ENCODE results near the gene MRPL22. TPM values are rescaled to one million over a fixed set of nuclear protein-coding genes. Genes with fewer than 3 reads are reported as not detected.
"Not testable (repeated sequence)": the region's sequence is repeated elsewhere in the genome, so short reads cannot be mapped to it uniquely, and the experiment has no call there.

MRPL22 gene
- total and polyA plus RNA-seq, 7 experiments from 2014 or later: 18.4 to 97.6 (median 27.7) TPM

DNA sequence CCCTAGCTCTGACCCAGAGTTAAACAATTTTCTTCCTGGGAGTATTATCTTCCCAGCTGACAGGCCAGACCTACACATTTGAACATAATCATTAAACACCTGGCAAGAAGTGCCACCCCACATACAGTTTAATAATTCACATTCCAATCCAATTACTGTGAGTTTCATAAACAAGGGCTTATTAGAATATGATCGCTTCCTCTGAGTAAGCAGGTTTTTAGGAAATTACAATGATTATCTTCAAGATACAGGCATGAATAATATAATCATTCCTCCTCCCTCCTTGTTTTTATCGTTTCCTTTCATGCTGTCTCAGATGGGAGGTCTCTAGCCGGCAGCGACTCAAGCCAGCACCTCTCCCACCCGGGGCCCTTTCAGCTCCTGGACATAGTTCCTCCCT, 56.9 kb downstream of the MRPL22 start:
- Mint-ChIP-seq H3K27me3 (peaks cover 14 to 30% (median 20%) of the 10 kb centered on the region in 5 donors), H3K4me3 (no peak overlapping the region), H3K27ac (no peak overlapping the region), H3K9me3 (peaks cover 0 to 3% (median 0%) of the 10 kb centered on the region in 11 donors), H3K4me1 (no peaks in the 10 kb centered on the region), H3K36me3 (no peaks in the 10 kb centered on the region)
- CTCF ChIA-PET: no interaction called here
- intact Hi-C loops (cut with micrococcal nuclease): no loop called here
- Histone ChIP-seq H3K4me3 (ENCODE audit: low read length) (no peak overlapping the region), H3K9me3 (ENCODE audit: control insufficient read depth in 2 of 3, low read length in 3 of 3) (no peaks in the 10 kb centered on the region), H3K36me3 (ENCODE audit: control insufficient read depth in 2 of 3, insufficient read depth in 3 of 3, low read length in 3 of 3) (no peaks in the 10 kb centered on the region), H3K27ac (ENCODE audit: low read depth, low read length) (no peak overlapping the region), H3K27me3 (ENCODE audit: control insufficient read depth in 2 of 2, insufficient read depth in 2 of 2, low read length in 2 of 2) (no peaks in the 10 kb centered on the region), H3K4me1 (ENCODE audit: control insufficient read depth in 2 of 2, insufficient read depth in 2 of 2, low read length in 2 of 2) (no peaks in the 10 kb centered on the region)
- DNase-seq: no peak
- ATAC-seq: no peak
- POLR2A ChIA-PET: no interaction called here

DNA sequence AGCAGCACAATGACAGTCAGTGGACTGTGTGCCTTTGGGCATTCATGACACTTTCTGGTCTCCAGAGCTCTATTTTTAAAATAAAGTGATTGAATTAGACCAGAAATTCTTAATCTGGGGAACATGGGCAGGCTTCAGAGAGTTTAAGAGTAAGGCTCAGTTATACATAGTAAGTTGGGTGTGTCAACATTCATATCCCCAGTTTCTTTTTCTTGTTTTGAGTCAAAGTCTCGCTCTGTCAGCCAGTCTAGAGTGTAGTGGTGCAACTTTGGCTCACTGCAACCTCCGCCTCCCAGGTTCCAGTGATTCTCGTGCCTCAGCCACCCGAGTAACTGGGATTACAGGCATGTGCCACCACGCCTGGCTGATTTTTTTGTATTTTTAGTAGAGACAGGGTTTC, 59.0 kb downstream of the MRPL22 start:
- no peak overlapping the region for H3K27ac ChIP-seq (ENCODE audit: low read depth, low read length)
- CTCF ChIA-PET: no interaction called here
- intact Hi-C loops (cut with micrococcal nuclease): no loop called here

DNA sequence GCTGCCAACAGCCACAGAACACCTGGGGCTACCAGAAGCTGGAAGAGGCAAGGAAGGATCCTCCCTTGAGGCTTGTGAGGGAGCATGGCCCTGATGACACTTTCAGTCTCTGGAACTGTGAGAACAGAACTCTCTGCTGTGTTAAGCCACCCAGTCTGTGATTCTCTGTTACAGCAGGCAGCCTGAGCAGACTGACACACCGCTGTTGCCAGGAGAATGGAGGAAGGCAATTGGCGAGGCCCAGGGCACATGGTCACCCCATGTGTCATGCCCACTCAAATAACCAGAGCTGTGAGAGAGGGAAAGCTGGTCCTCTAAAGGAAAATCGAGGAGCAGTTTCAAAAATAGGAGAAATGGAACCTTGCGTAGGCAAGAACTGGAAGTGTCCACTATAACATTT, 60.6 kb downstream of the MRPL22 start:
- Mint-ChIP-seq H3K4me3 (no peak overlapping the region), H3K27ac (no peak overlapping the region), H3K36me3 (no peaks in the 10 kb centered on the region), H3K27me3 (peaks cover 19 to 41% (median 26%) of the 10 kb centered on the region in 5 donors), H3K9me3 (peaks cover 0 to 4% (median 0%) of the 10 kb centered on the region in 11 donors), H3K4me1 (no peaks in the 10 kb centered on the region)
- Histone ChIP-seq H3K4me1 (ENCODE audit: control insufficient read depth in 2 of 2, insufficient read depth in 2 of 2, low read length in 2 of 2) (no peaks in the 10 kb centered on the region), H3K4me3 (ENCODE audit: low read length) (no peak overlapping the region), H3K27me3 (ENCODE audit: control insufficient read depth in 2 of 2, insufficient read depth in 2 of 2, low read length in 2 of 2) (no peaks in the 10 kb centered on the region), H3K27ac (ENCODE audit: low read depth, low read length) (no peak overlapping the region), H3K36me3 (ENCODE audit: control insufficient read depth in 2 of 3, insufficient read depth in 3 of 3, low read length in 3 of 3) (no peaks in the 10 kb centered on the region), H3K9me3 (ENCODE audit: control insufficient read depth in 2 of 3, low read length in 3 of 3) (no peaks in the 10 kb centered on the region)
- POLR2A ChIA-PET: interaction anchor here (0.6 kb wide), 1 partner anchor 30 kb away, joined by 3 read pairs; no protein-coding TSS in a partner anchor
- intact Hi-C loops (cut with micrococcal nuclease): no loop called here
- DNase-seq (no peak), ATAC-seq (no peak)
- CTCF ChIA-PET: no interaction called here

More for the DNA sequence above, 59.0 kb downstream of the MRPL22 start:
- Mint-ChIP-seq H3K27ac (no peak overlapping the region), H3K36me3 (no peaks in the 10 kb centered on the region), H3K4me3 (no peak overlapping the region), H3K9me3 (peaks cover 0 to 3% (median 0%) of the 10 kb centered on the region in 11 donors), H3K4me1 (no peaks in the 10 kb centered on the region), H3K27me3 (peaks cover 15 to 32% (median 20%) of the 10 kb centered on the region in 5 donors)
- ATAC-seq: no peak
- no peak for DNase-seq
- POLR2A ChIA-PET: no interaction called here
- Histone ChIP-seq H3K27me3 (ENCODE audit: control insufficient read depth in 2 of 2, insufficient read depth in 2 of 2, low read length in 2 of 2) (no peaks in the 10 kb centered on the region), H3K36me3 (ENCODE audit: control insufficient read depth in 2 of 3, insufficient read depth in 3 of 3, low read length in 3 of 3) (no peaks in the 10 kb centered on the region), H3K9me3 (ENCODE audit: control insufficient read depth in 2 of 3, low read length in 3 of 3) (no peaks in the 10 kb centered on the region), H3K4me3 (ENCODE audit: low read length) (no peak overlapping the region), H3K4me1 (ENCODE audit: control insufficient read depth in 2 of 2, insufficient read depth in 2 of 2, low read length in 2 of 2) (no peaks in the 10 kb centered on the region)

DNA sequence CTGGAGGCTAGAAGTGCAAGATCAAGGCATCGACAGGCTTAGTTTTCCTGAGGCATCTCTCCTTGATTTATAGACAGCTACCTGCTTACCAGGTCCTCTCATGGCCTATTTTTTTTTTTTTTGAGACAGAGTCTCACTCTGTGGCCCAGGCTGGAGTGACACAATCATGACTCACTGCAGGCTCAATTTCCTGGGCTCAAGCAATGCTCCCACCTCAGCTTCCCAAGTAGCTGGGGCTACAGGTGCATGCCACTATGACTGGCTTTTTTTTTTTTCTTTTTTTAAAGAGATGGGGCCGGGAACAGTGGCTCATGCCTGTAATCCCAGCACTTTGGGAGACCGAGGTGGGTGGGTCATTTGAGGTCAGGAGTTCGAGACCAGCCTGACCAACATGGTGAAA, 61.8 kb downstream of the MRPL22 start:
- H3K4me1 ChIP-seq (ENCODE audit: control insufficient read depth in 2 of 2, insufficient read depth in 2 of 2, low read length in 2 of 2); H3K27ac ChIP-seq (ENCODE audit: low read depth, low read length); H3K4me3 ChIP-seq (ENCODE audit: low read length); H3K9me3 ChIP-seq (ENCODE audit: control insufficient read depth in 2 of 3, low read length in 3 of 3); POLR2A ChIA-PET; H3K27ac Mint-ChIP-seq; ATAC-seq; H3K27me3 ChIP-seq (ENCODE audit: control insufficient read depth in 2 of 2, insufficient read depth in 2 of 2, low read length in 2 of 2); intact Hi-C loops (cut with micrococcal nuclease); H3K4me1 Mint-ChIP-seq; H3K36me3 Mint-ChIP-seq; H3K9me3 Mint-ChIP-seq; CTCF ChIA-PET; H3K36me3 ChIP-seq (ENCODE audit: control insufficient read depth in 2 of 3, insufficient read depth in 3 of 3, low read length in 3 of 3); DNase-seq; H3K4me3 Mint-ChIP-seq: not testable (repeated sequence)
- peaks cover 12 to 43% (median 32%) of the 10 kb centered on the region in 5 donors for H3K27me3 Mint-ChIP-seq

DNA sequence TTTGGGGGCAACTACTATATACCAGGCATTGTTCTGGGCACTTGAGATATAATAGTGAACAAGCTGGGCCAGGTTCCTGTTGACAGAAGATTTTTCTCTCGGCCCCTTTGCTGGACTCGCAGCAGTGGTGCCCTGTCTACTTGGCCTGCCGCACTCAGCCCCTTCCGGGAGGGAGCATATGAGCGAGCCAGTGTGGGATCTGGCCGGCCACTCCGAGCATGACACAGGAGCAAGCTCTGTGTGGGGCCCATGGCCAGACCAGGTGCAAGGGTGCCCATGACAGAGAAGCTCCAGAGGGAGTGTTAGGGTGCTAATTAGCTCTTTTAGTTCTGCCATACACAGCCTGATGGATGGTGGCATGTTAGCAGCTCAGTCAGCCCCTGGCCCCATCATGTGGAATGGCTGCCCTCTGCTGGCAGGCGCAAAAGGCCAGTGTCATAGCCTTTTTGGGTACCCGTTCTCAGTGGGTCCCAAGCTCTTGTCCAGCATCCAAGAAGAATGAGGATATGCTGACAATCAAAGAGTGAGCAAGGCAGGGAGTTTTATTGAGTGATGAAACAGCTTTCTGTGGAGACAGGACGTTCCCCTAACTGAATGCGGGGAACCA, 63.4 kb downstream of the MRPL22 start:
- DNase-seq (peak in 2 of 9 donors; percentile 2 to 27), ATAC-seq (peak; percentile 29)
- Histone ChIP-seq H3K4me3 (ENCODE audit: low read length) (no peak overlapping the region), H3K9me3 (ENCODE audit: control insufficient read depth in 2 of 3, low read length in 3 of 3) (no peaks in the 10 kb centered on the region), H3K27me3 (ENCODE audit: control insufficient read depth in 2 of 2, insufficient read depth in 2 of 2, low read length in 2 of 2) (no peaks in the 10 kb centered on the region), H3K4me1 (ENCODE audit: control insufficient read depth in 2 of 2, insufficient read depth in 2 of 2, low read length in 2 of 2) (no peaks in the 10 kb centered on the region), H3K36me3 (ENCODE audit: control insufficient read depth in 2 of 3, insufficient read depth in 3 of 3, low read length in 3 of 3) (no peaks in the 10 kb centered on the region), H3K27ac (ENCODE audit: low read depth, low read length) (no peak overlapping the region)
- intact Hi-C loops (cut with micrococcal nuclease): loop anchor here in 1 of 2 donors (2.0 kb wide), 1 partner anchor 353 kb away; no protein-coding TSS in a partner anchor
- H3K27ac Mint-ChIP-seq: no peak overlapping the region
- no peaks in the 10 kb centered on the region for H3K4me1 Mint-ChIP-seq
- peaks cover 0 to 5% (median 0%) of the 10 kb centered on the region in 11 donors for H3K9me3 Mint-ChIP-seq
- H3K36me3 Mint-ChIP-seq: no peaks in the 10 kb centered on the region
- no peak overlapping the region for H3K4me3 Mint-ChIP-seq
- ChIA-PET CTCF (no interaction called here), POLR2A (no interaction called here)
- peaks cover 2 to 43% (median 30%) of the 10 kb centered on the region in 5 donors for H3K27me3 Mint-ChIP-seq

DNA sequence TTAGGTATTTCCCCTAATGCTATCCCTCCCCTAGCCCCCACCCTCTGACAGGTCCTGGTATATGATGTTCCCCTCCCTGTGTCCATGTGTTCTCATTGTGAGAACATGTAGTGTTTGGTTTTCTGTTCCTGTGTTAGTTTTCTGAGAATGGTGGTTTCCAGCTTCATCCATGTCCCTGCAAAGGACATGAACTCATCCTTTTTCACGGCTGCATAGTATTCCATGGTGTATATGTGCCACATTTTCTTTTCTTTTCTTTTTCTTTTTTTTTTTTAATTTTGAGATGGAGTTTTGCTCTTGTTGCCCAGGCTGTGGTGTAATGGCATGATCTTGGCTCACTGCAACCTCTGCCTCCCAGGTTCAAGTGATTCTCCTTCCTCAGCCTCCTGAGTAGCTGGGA, 65.4 kb downstream of the MRPL22 start:
- H3K4me1 ChIP-seq (ENCODE audit: control insufficient read depth in 2 of 2, insufficient read depth in 2 of 2, low read length in 2 of 2); POLR2A ChIA-PET; H3K36me3 Mint-ChIP-seq; DNase-seq; H3K4me3 Mint-ChIP-seq; ATAC-seq; CTCF ChIA-PET; H3K27ac ChIP-seq (ENCODE audit: low read depth, low read length); H3K4me3 ChIP-seq (ENCODE audit: low read length); H3K4me1 Mint-ChIP-seq; H3K36me3 ChIP-seq (ENCODE audit: control insufficient read depth in 2 of 3, insufficient read depth in 3 of 3, low read length in 3 of 3); intact Hi-C loops (cut with micrococcal nuclease); H3K9me3 Mint-ChIP-seq; H3K27ac Mint-ChIP-seq; H3K9me3 ChIP-seq (ENCODE audit: control insufficient read depth in 2 of 3, low read length in 3 of 3); H3K27me3 ChIP-seq (ENCODE audit: control insufficient read depth in 2 of 2, insufficient read depth in 2 of 2, low read length in 2 of 2): not testable (repeated sequence)
- H3K27me3 Mint-ChIP-seq: peaks cover 0 to 36% (median 25%) of the 10 kb centered on the region in 5 donors

DNA sequence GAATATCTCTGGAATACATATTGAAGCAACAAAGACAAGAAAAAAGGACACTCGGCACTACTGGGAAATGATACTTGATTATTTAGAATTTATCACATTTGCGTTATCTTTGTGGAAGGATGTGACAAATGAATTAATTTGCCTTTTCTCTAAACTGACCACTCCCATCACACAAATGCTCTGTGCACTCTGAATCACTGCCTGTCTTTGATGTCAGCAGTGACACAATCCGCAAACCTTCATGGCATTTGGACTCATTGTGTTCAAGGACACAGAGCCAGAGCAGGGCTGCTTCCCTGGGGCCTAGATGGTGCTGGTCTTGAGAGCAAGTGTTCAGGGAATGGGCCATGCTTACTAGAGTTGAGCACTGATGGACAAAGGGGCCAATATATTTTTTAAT, 67.8 kb downstream of the MRPL22 start:
- CTCF ChIA-PET: no interaction called here
- H3K4me1 Mint-ChIP-seq: no peaks in the 10 kb centered on the region
- ATAC-seq (no peak), DNase-seq (no peak)
- peaks cover 7 to 39% (median 22%) of the 10 kb centered on the region in 5 donors for H3K27me3 Mint-ChIP-seq
- H3K9me3 ChIP-seq (ENCODE audit: control insufficient read depth in 2 of 3, low read length in 3 of 3): no peaks in the 10 kb centered on the region
- H3K9me3 Mint-ChIP-seq: peaks cover 0 to 4% (median 0%) of the 10 kb centered on the region in 11 donors
- H3K4me3 Mint-ChIP-seq: no peak overlapping the region
- no peaks in the 10 kb centered on the region for H3K27me3 ChIP-seq (ENCODE audit: control insufficient read depth in 2 of 2, insufficient read depth in 2 of 2, low read length in 2 of 2)
- H3K4me3 ChIP-seq (ENCODE audit: low read length): no peak overlapping the region
- intact Hi-C loops (cut with micrococcal nuclease): no loop called here
- no peaks in the 10 kb centered on the region for H3K36me3 Mint-ChIP-seq
- H3K36me3 ChIP-seq (ENCODE audit: control insufficient read depth in 2 of 3, insufficient read depth in 3 of 3, low read length in 3 of 3): no peaks in the 10 kb centered on the region
- no peaks in the 10 kb centered on the region for H3K4me1 ChIP-seq (ENCODE audit: control insufficient read depth in 2 of 2, insufficient read depth in 2 of 2, low read length in 2 of 2)
- H3K27ac ChIP-seq (ENCODE audit: low read depth, low read length): no peak overlapping the region
- POLR2A ChIA-PET: no interaction called here
- no peak overlapping the region for H3K27ac Mint-ChIP-seq
